Loucy (cell line): ENCODE data around the gene SH3GLB1.

Experiments
- EZH2phosphoT487 ChIP-seq: fragments of 200-600 bp; IDR thresholded peaks from 2 replicates; pipeline ENCODE4 v1.6.1; 2018; ENCODE audit warnings: antibody characterized with exemption, mild to moderate bottlenecking, moderate library complexity, borderline replicate concordance
- TF ChIP-seq, protein P1 (sequence below): fragments of 200-600 bp; sonication (generic); conservative IDR thresholded peaks from 2 replicates; pipeline ENCODE4 v1.5.1; 2014; ENCODE audit warnings: mild to moderate bottlenecking, antibody characterized with exemption, low read length

DNA sequence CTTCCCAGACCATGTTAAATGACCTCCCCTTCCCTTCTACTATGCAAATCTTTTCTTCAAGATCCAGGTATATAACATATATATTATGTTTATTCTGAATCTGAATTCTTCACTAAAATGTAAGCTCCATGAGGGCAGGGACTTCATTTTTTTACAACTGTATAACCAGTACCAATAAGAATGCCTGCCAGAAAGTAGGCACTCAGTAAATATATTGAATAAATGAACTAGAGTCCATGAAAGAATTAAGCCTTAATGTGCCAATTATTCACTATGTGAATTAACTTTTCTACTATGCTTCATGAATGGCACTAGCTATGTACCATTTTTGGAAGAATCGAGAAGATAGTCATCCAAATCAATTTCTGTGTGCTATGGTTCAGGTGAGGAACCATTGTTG, 60.1 kb downstream of the SH3GLB1 start:
- TF ChIP-seq, protein P1, sequence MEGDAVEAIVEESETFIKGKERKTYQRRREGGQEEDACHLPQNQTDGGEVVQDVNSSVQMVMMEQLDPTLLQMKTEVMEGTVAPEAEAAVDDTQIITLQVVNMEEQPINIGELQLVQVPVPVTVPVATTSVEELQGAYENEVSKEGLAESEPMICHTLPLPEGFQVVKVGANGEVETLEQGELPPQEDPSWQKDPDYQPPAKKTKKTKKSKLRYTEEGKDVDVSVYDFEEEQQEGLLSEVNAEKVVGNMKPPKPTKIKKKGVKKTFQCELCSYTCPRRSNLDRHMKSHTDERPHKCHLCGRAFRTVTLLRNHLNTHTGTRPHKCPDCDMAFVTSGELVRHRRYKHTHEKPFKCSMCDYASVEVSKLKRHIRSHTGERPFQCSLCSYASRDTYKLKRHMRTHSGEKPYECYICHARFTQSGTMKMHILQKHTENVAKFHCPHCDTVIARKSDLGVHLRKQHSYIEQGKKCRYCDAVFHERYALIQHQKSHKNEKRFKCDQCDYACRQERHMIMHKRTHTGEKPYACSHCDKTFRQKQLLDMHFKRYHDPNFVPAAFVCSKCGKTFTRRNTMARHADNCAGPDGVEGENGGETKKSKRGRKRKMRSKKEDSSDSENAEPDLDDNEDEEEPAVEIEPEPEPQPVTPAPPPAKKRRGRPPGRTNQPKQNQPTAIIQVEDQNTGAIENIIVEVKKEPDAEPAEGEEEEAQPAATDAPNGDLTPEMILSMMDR = no peak
- TF ChIP-seq EZH2phosphoT487 = no peak
